HepG2 (cell line): ENCODE data around the gene ZDHHC7. TPM values are rescaled to one million over a fixed set of nuclear protein-coding genes. Genes with fewer than 3 reads are reported as not detected.

Experiments used
- ARNTL ChIP-seq: sonication (generic); formaldehyde crosslinking; IDR thresholded peaks from 2 replicates; pipeline ENCODE4 v1.4.0; 2020; ENCODE audit warnings: mild to moderate bottlenecking, missing genetic modification reagents
- ELF1 ChIP-seq: sonication (generic); formaldehyde crosslinking; IDR thresholded peaks from 2 replicates; pipeline ENCODE4 v1.4.0; 2020; ENCODE audit warnings: missing genetic modification reagents
- HMGXB3 ChIP-seq: sonication (generic); formaldehyde crosslinking; IDR thresholded peaks from 2 replicates; pipeline ENCODE4 v1.4.0; 2020; ENCODE audit warnings: missing genetic modification reagents, borderline replicate concordance
- ISL2 ChIP-seq: sonication (generic); formaldehyde crosslinking; IDR thresholded peaks from 2 replicates; pipeline ENCODE4 v1.5.0; 2020; ENCODE audit warnings: missing genetic modification reagents
- KLF16 ChIP-seq, 2 experiments: sonication (generic) in 1 of 2; formaldehyde crosslinking in 1 of 2; IDR thresholded peaks; 2 replicates each; pipeline versions ENCODE4 v1.6.1 to v1.8.0; 2016 to 2023; ENCODE audit warnings: missing genetic modification reagents in 2 of 2, missing compliant biosample characterization in 1 of 2
- MTF2 ChIP-seq: sonication (generic); formaldehyde crosslinking; IDR thresholded peaks from 2 replicates; pipeline ENCODE4 v1.5.0; 2020; ENCODE audit warnings: missing genetic modification reagents, borderline replicate concordance
- NFE2L2 ChIP-seq: fragments of 150-350 bp; IDR thresholded peaks from 2 replicates; pipeline ENCODE4 v1.6.1; 2014; ENCODE audit warnings: low read length
- NRL ChIP-seq: sonication (generic); formaldehyde crosslinking; IDR thresholded peaks from 2 replicates; pipeline ENCODE4 v1.5.0; 2020; ENCODE audit warnings: missing genetic modification reagents, mild to moderate bottlenecking, moderate library complexity, borderline replicate concordance
- PBX3 ChIP-seq: sonication (generic); formaldehyde crosslinking; IDR thresholded peaks from 2 replicates; pipeline ENCODE4 v1.8.1; 2023; ENCODE audit warnings: missing genetic modification reagents, inconsistent platforms, borderline replicate concordance
- POLR2AphosphoS5 ChIP-seq: IDR thresholded peaks from 2 replicates; pipeline ENCODE4 v1.6.1; 2012; ENCODE audit warnings: low read depth, low read length
- SP1 ChIP-seq, 2 experiments: fragments of 450-650 bp in 1 of 2; sonication (generic) in 1 of 2; formaldehyde crosslinking in 1 of 2; IDR thresholded peaks; 2 replicates each; pipeline versions ENCODE4 v1.4.0 to v1.6.1; 2016 to 2020; ENCODE audit warnings: missing genetic modification reagents in 1 of 2
- SSRP1 ChIP-seq: IDR thresholded peaks from 2 replicates; pipeline ENCODE4 v1.6.1; 2016; ENCODE audit warnings: control low read depth
- TP53 ChIP-seq: sonication (generic); formaldehyde crosslinking; conservative IDR thresholded peaks from 2 replicates; pipeline ENCODE4 v1.4.0; 2020; ENCODE audit warnings: missing genetic modification reagents
- ZNF12 ChIP-seq: sonication (generic); formaldehyde crosslinking; IDR thresholded peaks from 2 replicates; pipeline ENCODE4 v1.5.0; 2020; ENCODE audit warnings: missing genetic modification reagents
- ZNF230 ChIP-seq: sonication (generic); formaldehyde crosslinking; IDR thresholded peaks from 2 replicates; pipeline ENCODE4 v1.4.0; 2020; ENCODE audit warnings: mild to moderate bottlenecking, missing genetic modification reagents
- ZNF7 ChIP-seq: IDR thresholded peaks from 2 replicates; pipeline ENCODE4 v1.6.1; 2016; ENCODE audit warnings: missing biosample characterization, missing genetic modification reagents
- ZNF704 ChIP-seq: sonication (generic); formaldehyde crosslinking; IDR thresholded peaks from 2 replicates; pipeline ENCODE4 v1.8.1; 2023; ENCODE audit warnings: mild to moderate bottlenecking, inconsistent platforms, moderate library complexity, missing genetic modification reagents, borderline replicate concordance
- ZNF777 ChIP-seq: sonication (generic); formaldehyde crosslinking; IDR thresholded peaks from 2 replicates; pipeline ENCODE4 v1.4.0; 2020; ENCODE audit warnings: missing genetic modification reagents
- ZNF792 ChIP-seq: IDR thresholded peaks from 2 replicates; pipeline ENCODE4 v1.6.1; 2016
- polyA plus RNA-seq, 8 experiments: library from polyadenylated mRNA; depleted of rRNA in 3 of 8; stranded (reverse) in 7 of 8; unstranded in 1 of 8; fragments of >200 nt; fragmentation: Illumina TruSeq in 4 of 8; extraction: Trizol in 4 of 8; gene quantifications; 2 replicates each; pipeline versions ENCODE4 v1.2.1 to v1.2.3, GENCODE V29; 2011 to 2016; ENCODE audit warnings: low read depth in 4 of 8, missing spikeins in 1 of 8, mixed read lengths in 1 of 8; ENCODE audit not compliant: insufficient read depth in 1 of 8
- total RNA-seq, 5 experiments: library from RNA; depleted of rRNA; stranded (reverse); fragments of >200 nt; fragmentation: Illumina TruSeq; extraction: Trizol; gene quantifications; 2 replicates each; pipeline ENCODE4 v1.2.3, GENCODE V29; 2016; ENCODE audit warnings: low read depth in 1 of 5

ZDHHC7 gene
- total and polyA plus RNA-seq, 2 of the 13 experiments (the other 11 are each of a cell fraction or from before 2014, with no cell fraction given), result 46.8 to 67.6 TPM

GRCh38 chr16:84976644-84977400 is 34.5 kb downstream of the ZDHHC7 start (continued):
- TF ChIP-seq SSRP1 (CRISPR knock-in tag), result no peak
- no peak; the same call in 1 of the 2 replicates for TF ChIP-seq MTF2 (CRISPR knock-in tag)
- TF ChIP-seq ISL2 (CRISPR knock-in tag), result peak; percentile 49; the same call in 1 of the 2 replicates
- peak; percentile 79 for TF ChIP-seq ARNTL (CRISPR knock-in tag)
- 0 out of 2 replicates have a peak, but pooled peaks have one; percentile 8 for TF ChIP-seq TP53 (CRISPR knock-in tag)
- no peak for TF ChIP-seq HMGXB3 (CRISPR knock-in tag)
- no peak for TF ChIP-seq PBX3 (CRISPR knock-in tag)
- TF ChIP-seq ZNF230 (CRISPR knock-in tag), result 0 out of 2 replicates have a peak, but pooled peaks have one; percentile 53
- no peak for TF ChIP-seq POLR2AphosphoS5
- 0 out of 2 replicates have a peak, but pooled peaks have one; percentile 31 for TF ChIP-seq ZNF777
- TF ChIP-seq KLF16 (CRISPR knock-in tag; IDR thresholded peaks at IDR 0.05), result no peak; a peak in 1 of 4 replicates
- TF ChIP-seq ZNF12 (CRISPR knock-in tag), result peak; percentile 59; the same call in 1 of the 2 replicates
- peak; percentile 48; the same call in 1 of the 2 replicates for TF ChIP-seq ZNF792 (CRISPR knock-in tag)
- TF ChIP-seq ZNF704 (CRISPR knock-in tag), result no peak
- TF ChIP-seq NFE2L2, result no peak
- TF ChIP-seq NRL (CRISPR knock-in tag), result no peak; the same call in 1 of the 2 replicates
- TF ChIP-seq ZNF7 (CRISPR knock-in tag), result no peak
- no peak for TF ChIP-seq SP1 (IDR thresholded peaks at IDR 0.05)
- TF ChIP-seq SP1 (CRISPR knock-in tag; IDR thresholded peaks at IDR 0.05), result peak; percentile 23; the same call in 1 of the 2 replicates
- peak; percentile 51 for TF ChIP-seq ELF1 (CRISPR knock-in tag)
